Right lobe of liver (tissue), 6 donors: ENCODE measurements around the gene EVA1A. TPM values are rescaled to one million over a fixed set of nuclear protein-coding genes. Genes with fewer than 3 reads are reported as not detected.
A peak's percentile ranks its signal among the peaks of the same experiment; 100 is the strongest.

ENCODE experiments used
- ATAC-seq, 4 donors: fragments of 200-7000 bp; cut with Tn5 transposase; one replicate each; pipeline ENCODE4 v1.9.1; 2020; ENCODE audit warnings: mild to moderate bottlenecking in 4 of 4, moderate library complexity in 4 of 4
- DNase-seq, 3 donors: peaks; one replicate each; pipeline ENCODE4 v3.0.0-alpha.2; 2020
- H3K27ac ChIP-seq, 3 donors: fragments of 200-600 bp; one replicate each; pipeline ENCODE4 v1.8.0; 2022
- H3K27me3 ChIP-seq, 2 donors: fragments of 200-600 bp; one replicate each; pipeline ENCODE4 v1.8.0; 2022
- H3K36me3 ChIP-seq, 4 donors: fragments of 200-600 bp; sonication (generic) in 1 of 4; one replicate each; pipeline versions ENCODE4 v1.5.1 to v1.8.0; 2017 to 2022; ENCODE audit warnings: control low read depth in 1 of 4
- H3K4me1 ChIP-seq, 4 donors: fragments of 200-600 bp; sonication (generic) in 1 of 4; one replicate each; pipeline versions ENCODE4 v1.5.1 to v1.8.0; 2017 to 2022; ENCODE audit warnings: control low read depth in 1 of 4
- H3K4me3 ChIP-seq, 3 donors: fragments of 200-600 bp; one replicate each; pipeline ENCODE4 v1.8.0; 2022
- H3K9me3 ChIP-seq, 4 donors: fragments of 200-600 bp; sonication (generic) in 1 of 4; one replicate each; pipeline versions ENCODE4 v1.5.1 to v1.8.0; 2017 to 2022; ENCODE audit warnings: control low read depth in 1 of 4
- POLR2A ChIP-seq: fragments of 450-650 bp; IDR thresholded peaks from one replicate; pipeline ENCODE4 v1.6.1; 2017; ENCODE audit warnings: antibody characterized with exemption, mild to moderate bottlenecking
- WGBS: methylation state at CpG from one replicate; pipeline ENCODE4 v1.1.6; 2018; ENCODE audit warnings: low coverage, low lambda C conversion rate; ENCODE audit not compliant: insufficient coverage; ENCODE audit errors: missing lambda C conversion rate; 5-methylcytosine and 5-hydroxymethylcytosine counted together
- intact Hi-C, 2 donors: fragments of 100-400 bp; cut with DNase I; formaldehyde crosslinking; loops; one replicate each; pipeline versions ENCODE4 v1.11.2 to v1.14.1; 2022
- total RNA-seq, 6 experiments: library from RNA; depleted of rRNA in 2 of 6; stranded (reverse); fragments of >200 nt in 2 of 6; fragmentation: NEBNext Ultra II Directional in 3 of 6; extraction: Animal tissue kit (Norgen Biotek cat#: 25700) in 3 of 6; gene quantifications; one replicate each; pipeline versions ENCODE4 v1.1.0 to v1.2.4, GENCODE V29; 2016 to 2023
- TF ChIP-seq, protein P1 (sequence below), 4 donors: fragments of 200-600 bp in 3 of 4; fragments of 450-650 bp in 1 of 4; IDR thresholded peaks; one replicate each; pipeline versions ENCODE4 v1.5.1 to v1.8.0; 2016 to 2022; ENCODE audit warnings: antibody characterized with exemption in 4 of 4, mild to moderate bottlenecking in 2 of 4
- donor health status: DM: no; HTN: yes; CAD: no.
- donor health status: DM: no; HTN: no; CAD: no.
- donor health status: DM: no; HTN: no; CAD: no.
- donor health status: DM: no; HTN: yes; CAD: no.
- donor health status: DM: no; HTN: yes; CAD: no.

The EVA1A gene
- total RNA-seq, 6 experiments from 2014 or later, result 30.6 to 125 (median 74.5) TPM

DNA sequence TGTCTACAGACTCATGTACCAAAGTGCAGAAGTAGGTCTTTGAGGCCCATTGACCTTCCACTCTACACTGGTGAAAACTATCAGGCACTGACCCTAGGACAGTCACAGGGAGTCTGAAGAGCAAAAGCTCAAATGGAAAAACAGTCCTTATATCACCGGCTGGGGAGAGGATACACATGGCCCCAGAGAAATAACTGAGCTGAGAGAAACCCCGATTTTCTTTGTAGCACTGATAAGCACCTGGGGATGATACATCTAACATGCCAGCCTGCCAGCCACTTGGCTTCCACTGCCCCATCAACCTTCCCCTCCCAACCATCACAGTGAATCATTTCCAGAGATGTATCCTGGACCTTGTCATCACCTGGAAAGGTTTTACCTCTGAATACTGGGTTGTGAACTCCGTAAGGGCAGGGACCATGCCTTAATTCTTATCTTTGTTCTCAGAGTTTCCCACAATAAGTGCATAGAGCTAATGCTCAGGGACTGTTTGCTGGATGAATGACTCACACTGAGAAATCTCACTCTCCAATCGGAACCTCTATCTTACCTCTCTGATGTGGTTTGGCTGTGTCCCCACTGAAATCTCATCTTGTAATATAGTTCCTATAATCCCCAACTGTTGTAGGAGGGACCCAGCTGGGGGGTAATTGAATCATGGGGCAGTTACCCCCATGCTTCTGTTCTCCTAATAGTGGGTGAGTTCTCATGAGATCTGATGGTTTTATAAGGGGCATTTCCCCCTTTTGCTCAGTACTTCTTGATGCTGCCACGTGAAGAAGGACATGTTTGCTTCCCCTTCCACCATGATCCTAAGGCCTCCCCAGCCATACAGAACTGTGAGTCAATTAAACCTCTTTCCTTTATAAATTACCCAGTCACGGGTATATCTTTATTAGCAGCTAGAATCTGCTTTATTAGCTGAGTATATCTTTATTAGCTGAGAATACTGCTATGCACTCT is 37.1 kb downstream of the EVA1A start:
- H3K36me3 ChIP-seq, result no peaks in the 10 kb centered on the region
- TF ChIP-seq, protein P1, sequence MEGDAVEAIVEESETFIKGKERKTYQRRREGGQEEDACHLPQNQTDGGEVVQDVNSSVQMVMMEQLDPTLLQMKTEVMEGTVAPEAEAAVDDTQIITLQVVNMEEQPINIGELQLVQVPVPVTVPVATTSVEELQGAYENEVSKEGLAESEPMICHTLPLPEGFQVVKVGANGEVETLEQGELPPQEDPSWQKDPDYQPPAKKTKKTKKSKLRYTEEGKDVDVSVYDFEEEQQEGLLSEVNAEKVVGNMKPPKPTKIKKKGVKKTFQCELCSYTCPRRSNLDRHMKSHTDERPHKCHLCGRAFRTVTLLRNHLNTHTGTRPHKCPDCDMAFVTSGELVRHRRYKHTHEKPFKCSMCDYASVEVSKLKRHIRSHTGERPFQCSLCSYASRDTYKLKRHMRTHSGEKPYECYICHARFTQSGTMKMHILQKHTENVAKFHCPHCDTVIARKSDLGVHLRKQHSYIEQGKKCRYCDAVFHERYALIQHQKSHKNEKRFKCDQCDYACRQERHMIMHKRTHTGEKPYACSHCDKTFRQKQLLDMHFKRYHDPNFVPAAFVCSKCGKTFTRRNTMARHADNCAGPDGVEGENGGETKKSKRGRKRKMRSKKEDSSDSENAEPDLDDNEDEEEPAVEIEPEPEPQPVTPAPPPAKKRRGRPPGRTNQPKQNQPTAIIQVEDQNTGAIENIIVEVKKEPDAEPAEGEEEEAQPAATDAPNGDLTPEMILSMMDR (IDR thresholded peaks at IDR 0.05), result no peak
- TF ChIP-seq POLR2A, result no peak
- 45% methylated on average over 5 of the region's 6 CpGs for WGBS
- peaks cover 0 to 46% (median 20%) of the 10 kb centered on the region in 4 donors for H3K4me1 ChIP-seq
- H3K4me3 ChIP-seq, result no peak overlapping the region
- peak overlapping the region; percentile 59 to 93 (median 64) for H3K27ac ChIP-seq
- DNase-seq, result peak in 1 of 3 donors; percentile 33
- intact Hi-C loops, result no loop called here
- H3K9me3 ChIP-seq, result no peaks in the 10 kb centered on the region
- H3K27me3 ChIP-seq, result no peaks in the 10 kb centered on the region
- peak in 2 of 4 donors; percentile 31 to 46 for ATAC-seq

DNA sequence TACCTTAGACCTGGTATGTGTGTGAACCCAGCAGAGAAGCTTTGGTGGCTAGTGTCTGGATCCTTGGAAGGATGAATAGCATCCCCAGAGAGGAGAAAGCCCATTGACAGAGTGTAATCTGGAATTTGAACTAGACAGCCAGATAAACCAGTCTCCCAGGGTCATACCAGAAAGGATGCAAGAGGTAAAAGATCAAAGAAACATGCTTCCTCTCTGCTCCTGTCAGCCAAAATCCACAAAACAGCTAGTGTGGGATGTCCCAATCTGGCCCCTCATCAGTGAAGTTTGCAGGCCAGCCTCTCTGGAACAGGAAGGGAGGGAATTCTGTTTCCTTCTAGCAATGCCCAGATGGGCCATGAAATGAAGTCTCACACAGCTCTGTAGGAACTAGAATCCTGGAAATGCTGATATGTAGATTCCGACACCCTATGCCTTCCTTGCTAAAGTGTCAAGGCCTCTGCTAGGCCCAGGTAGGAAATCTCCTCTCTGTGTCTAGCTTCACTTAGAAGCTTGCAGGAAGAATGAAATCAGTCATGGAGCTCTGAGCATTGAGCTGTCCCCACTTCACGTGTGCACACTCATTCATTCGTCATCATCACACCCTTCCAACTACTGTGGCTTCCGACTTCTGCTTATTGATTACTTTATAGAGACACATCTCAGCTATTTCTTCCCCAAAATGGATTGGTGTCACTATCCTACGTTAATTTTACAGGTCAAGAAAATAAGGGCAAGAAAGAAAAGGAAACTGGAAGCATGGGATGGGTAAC is 38.0 kb downstream of the EVA1A start:
- TF ChIP-seq POLR2A, result no peak
- TF ChIP-seq, protein P1 (IDR thresholded peaks at IDR 0.05), result no peak
- DNase-seq (peak; percentile 35 to 84 (median 68)), ATAC-seq (peak; percentile 54 to 75 (median 68))
- Histone ChIP-seq H3K9me3 (no peaks in the 10 kb centered on the region), H3K36me3 (no peaks in the 10 kb centered on the region), H3K4me3 (no peak overlapping the region), H3K4me1 (peaks cover 0 to 46% (median 20%) of the 10 kb centered on the region in 4 donors), H3K27me3 (no peaks in the 10 kb centered on the region), H3K27ac (peak overlapping the region; percentile 59 to 93 (median 71))
- intact Hi-C loops, result no loop called here
- WGBS, result 38% methylated on average over 4 of the region's 5 CpGs

DNA sequence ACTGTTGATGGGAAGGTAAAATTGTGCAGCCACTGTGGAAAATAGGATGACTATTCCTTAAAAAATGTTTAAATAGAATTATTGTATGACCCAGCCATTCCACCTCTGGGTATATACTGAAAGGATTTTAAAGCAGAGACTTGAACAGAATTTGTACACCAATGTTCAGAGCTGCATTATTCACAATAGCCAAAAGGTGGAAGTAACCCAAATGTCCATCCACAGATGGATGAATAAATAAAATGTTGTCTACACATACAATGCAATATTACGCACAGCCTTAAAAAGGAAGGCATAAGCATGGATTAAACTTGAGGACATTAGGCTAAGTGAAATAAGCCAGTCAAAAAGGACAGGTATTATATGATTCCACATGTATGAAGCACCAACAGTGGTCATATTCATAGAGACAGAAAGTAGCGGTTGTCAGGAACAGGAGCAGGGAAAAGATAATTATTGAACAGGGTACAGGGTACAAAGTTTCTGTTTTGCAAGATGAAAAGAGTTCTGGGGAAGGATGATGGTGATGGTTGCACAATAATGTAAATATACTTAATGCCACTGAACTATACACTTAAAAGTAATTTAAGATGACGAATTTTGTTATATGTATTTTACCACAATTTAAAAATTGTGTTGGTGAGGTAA is 39.4 kb downstream of the EVA1A start:
- Histone ChIP-seq H3K4me3 (peak overlapping the region in 1 of 3 donors; percentile 1), H3K4me1 (peaks cover 0 to 46% (median 20%) of the 10 kb centered on the region in 4 donors), H3K36me3 (no peaks in the 10 kb centered on the region), H3K27ac (peak overlapping the region in 2 of 3 donors; percentile 71 to 93), H3K9me3 (no peaks in the 10 kb centered on the region), H3K27me3 (no peaks in the 10 kb centered on the region)
- TF ChIP-seq, protein P1 (IDR thresholded peaks at IDR 0.05), result peak in 2 of 4 donors; percentile 16 to 25
- TF ChIP-seq POLR2A, result no peak
- no peak for DNase-seq
- intact Hi-C loops, result no loop called here
- peak; percentile 19 to 48 (median 22) for ATAC-seq
- 28% methylated on average over 3 of the region's 3 CpGs for WGBS

GRCh38 chr2:75519843-75520242 is 40.9 kb downstream of the EVA1A start:
- Histone ChIP-seq H3K27me3 (no peaks in the 10 kb centered on the region), H3K4me3 (no peak overlapping the region), H3K27ac (peak overlapping the region; percentile 80 to 95 (median 93)), H3K4me1 (peaks cover 0 to 54% (median 23%) of the 10 kb centered on the region in 4 donors), H3K9me3 (no peaks in the 10 kb centered on the region), H3K36me3 (no peaks in the 10 kb centered on the region)
- DNase-seq, result no peak
- intact Hi-C loops, result no loop called here
- no peak for ATAC-seq
- TF ChIP-seq POLR2A, result no peak
- TF ChIP-seq, protein P1 (IDR thresholded peaks at IDR 0.05), result no peak
